ENCODE measurements around the gene TSPAN9. TPM values are rescaled to one million over a fixed set of nuclear protein-coding genes. Genes with fewer than 3 reads are reported as not detected.

Gene TSPAN9
- total RNA-seq, 3 donors from 2014 or later (not counting 1 experiment from before 2014, with no cell fraction given): 0.86 to 1.6 (median 1.1) TPM

- no peak overlapping the region for H3K27ac Mint-ChIP-seq
- intact Hi-C loops (cut with micrococcal nuclease): no loop called here
Observed at GRCh38 chr12:3251691-3252090, 174.5 kb downstream of the TSPAN9 start.

GRCh38 chr12:3252450-3252891, 175.3 kb downstream of the TSPAN9 start:
- H3K27me3 Mint-ChIP-seq (ENCODE audit: low read depth in 2 of 2): peaks cover 0 to 7% of the 10 kb centered on the region in 2 donors
- no peaks in the 10 kb centered on the region for H3K9me3 ChIP-seq (ENCODE audit: control insufficient read depth, insufficient read depth, low read length)
- H3K9me3 Mint-ChIP-seq: no peaks in the 10 kb centered on the region
- peaks cover 8 to 15% of the 10 kb centered on the region in 2 donors for H3K4me1 Mint-ChIP-seq
- H3K4me1 ChIP-seq (ENCODE audit: control insufficient read depth, insufficient read depth, low read length): peaks cover 8% of the 10 kb centered on the region
- no peaks in the 10 kb centered on the region for H3K36me3 ChIP-seq (ENCODE audit: control insufficient read depth, insufficient read depth, low read length)
- 87% methylated on average over 13 of the region's 13 CpGs for WGBS (ENCODE audit: insufficient coverage)
- no peaks in the 10 kb centered on the region for H3K36me3 Mint-ChIP-seq
- no peak overlapping the region for H3K27ac Mint-ChIP-seq
- H3K4me3 Mint-ChIP-seq: no peak overlapping the region
- H3K27me3 ChIP-seq (ENCODE audit: control insufficient read depth, insufficient read depth, low read length): no peaks in the 10 kb centered on the region
- ATAC-seq (no peak), DNase-seq (no peak)
- H3K4me3 ChIP-seq (ENCODE audit: low read length): no peak overlapping the region
- H3K27ac ChIP-seq (ENCODE audit: low read length): no peak overlapping the region
- intact Hi-C loops (cut with micrococcal nuclease): no loop called here
- no peak for TF ChIP-seq CTCF (IDR thresholded peaks at IDR 0.05)

More at GRCh38 chr12:3251691-3252090, 174.5 kb downstream of the TSPAN9 start:
- DNase-seq: no peak
- H3K27me3 ChIP-seq (ENCODE audit: control insufficient read depth, insufficient read depth, low read length): no peaks in the 10 kb centered on the region
- H3K4me1 ChIP-seq (ENCODE audit: control insufficient read depth, insufficient read depth, low read length): peaks cover 8% of the 10 kb centered on the region
- H3K36me3 ChIP-seq (ENCODE audit: control insufficient read depth, insufficient read depth, low read length): no peaks in the 10 kb centered on the region
- H3K27ac ChIP-seq (ENCODE audit: low read length): no peak overlapping the region
- Mint-ChIP-seq H3K27me3 (ENCODE audit: low read depth in 2 of 2) (peaks cover 0 to 7% of the 10 kb centered on the region in 2 donors), H3K4me3 (no peak overlapping the region), H3K36me3 (no peaks in the 10 kb centered on the region), H3K9me3 (no peaks in the 10 kb centered on the region), H3K4me1 (peaks cover 8 to 15% of the 10 kb centered on the region in 2 donors)
- no peaks in the 10 kb centered on the region for H3K9me3 ChIP-seq (ENCODE audit: control insufficient read depth, insufficient read depth, low read length)
- no peak overlapping the region for H3K4me3 ChIP-seq (ENCODE audit: low read length)
- no peak for ATAC-seq
- WGBS (ENCODE audit: insufficient coverage): 89% methylated on average over 7 of the region's 7 CpGs
- no peak for TF ChIP-seq CTCF (IDR thresholded peaks at IDR 0.05)

DNA sequence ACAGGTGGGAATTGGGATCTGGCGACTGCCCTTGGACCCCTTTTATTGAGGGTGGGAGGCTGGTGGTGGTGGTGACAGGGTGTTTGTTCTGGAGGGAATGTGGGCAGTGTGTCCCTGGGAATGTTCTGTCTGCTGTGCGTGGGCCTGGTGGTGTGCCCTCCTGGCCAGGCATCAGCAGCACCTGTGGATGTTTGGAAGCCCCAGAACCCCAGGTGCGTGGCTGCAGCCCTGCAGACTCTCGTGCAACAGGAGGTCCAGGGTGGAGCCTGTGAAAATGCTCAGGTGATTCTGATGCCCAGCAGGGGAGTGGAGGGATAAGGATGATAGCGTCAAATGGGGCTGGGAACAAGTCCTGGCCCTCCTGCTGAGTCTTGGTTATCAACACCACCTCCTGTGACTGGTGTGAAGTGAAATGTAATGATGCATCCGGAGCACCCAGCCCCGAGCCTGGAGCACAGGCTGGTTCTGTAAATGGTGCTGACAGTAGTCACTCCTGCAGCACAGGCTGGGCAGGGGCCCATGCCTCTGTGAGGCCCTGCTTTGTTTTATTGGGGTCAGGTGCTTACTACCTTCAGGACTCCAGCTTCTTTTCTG, 176.6 kb downstream of the TSPAN9 start:
- WGBS (ENCODE audit: insufficient coverage): 91% methylated on average over 7 of the region's 7 CpGs
- ATAC-seq: no peak

More for the DNA sequence above, 176.6 kb downstream of the TSPAN9 start:
- no peak for DNase-seq
- no peak overlapping the region for H3K4me3 ChIP-seq (ENCODE audit: low read length)
- intact Hi-C loops (cut with micrococcal nuclease): no loop called here
- no peaks in the 10 kb centered on the region for H3K27me3 ChIP-seq (ENCODE audit: control insufficient read depth, insufficient read depth, low read length)
- H3K9me3 Mint-ChIP-seq: no peaks in the 10 kb centered on the region
- H3K27ac ChIP-seq (ENCODE audit: low read length): no peak overlapping the region
- no peaks in the 10 kb centered on the region for H3K36me3 Mint-ChIP-seq
- no peaks in the 10 kb centered on the region for H3K9me3 ChIP-seq (ENCODE audit: control insufficient read depth, insufficient read depth, low read length)
- TF ChIP-seq CTCF (IDR thresholded peaks at IDR 0.05): no peak
- no peak overlapping the region for H3K4me3 Mint-ChIP-seq
- H3K36me3 ChIP-seq (ENCODE audit: control insufficient read depth, insufficient read depth, low read length): no peaks in the 10 kb centered on the region
- H3K4me1 ChIP-seq (ENCODE audit: control insufficient read depth, insufficient read depth, low read length): peaks cover 7% of the 10 kb centered on the region
- peaks cover 8% of the 10 kb centered on the region in 2 donors for H3K4me1 Mint-ChIP-seq
- no peak overlapping the region for H3K27ac Mint-ChIP-seq
- peaks cover 0 to 4% of the 10 kb centered on the region in 2 donors for H3K27me3 Mint-ChIP-seq (ENCODE audit: low read depth in 2 of 2)

Data from natural killer cell (primary cell).